ENCODE measurements around the gene GSG1L. TPM values are rescaled to one million over a fixed set of nuclear protein-coding genes. Genes with fewer than 3 reads are reported as not detected.

Gene GSG1L
- total and polyA plus RNA-seq, 2 of the 13 experiments (the other 11 are each of a cell fraction or from before 2014, with no cell fraction given): not detected

- POLR2A ChIA-PET: no interaction called here
- Histone ChIP-seq H3K9ac (ENCODE audit: insufficient read depth, low read depth, low read length) (no peak overlapping the region), H3K27ac (ENCODE audit: extremely low read length, insufficient read depth, low read length) (no peak overlapping the region), H3K4me3 (replicated peaks in 1 of 3; ENCODE audit: insufficient read depth in 1 of 3, low read depth in 2 of 3, low read length in 3 of 3) (no peak overlapping the region), H3K9me3 (ENCODE audit: low read length) (no peaks in the 10 kb centered on the region), H3K27me3 (ENCODE audit: control insufficient read depth in 1 of 2, insufficient read depth in 2 of 2, low read length in 2 of 2) (no peaks in the 10 kb centered on the region), H3K79me2 (ENCODE audit: insufficient read depth, low read length) (no peaks in the 10 kb centered on the region), H2AFZ (ENCODE audit: low read length) (no peak overlapping the region), H3K36me3 (replicated peaks in 1 of 2; ENCODE audit: control insufficient read depth in 1 of 2, insufficient read depth in 2 of 2, low read length in 2 of 2) (peaks cover 33 to 52% of the 10 kb centered on the region in 2 experiments), H3K4me2 (ENCODE audit: low read depth, low read length) (no peak overlapping the region), H3K4me1 (ENCODE audit: insufficient read depth, low read length) (no peaks in the 10 kb centered on the region), H4K20me1 (ENCODE audit: insufficient read depth, low read length) (no peaks in the 10 kb centered on the region)
- in situ Hi-C loops (cut with HindIII; ENCODE audit: extremely low pct_ligation_motif_present, low pct_unique_long_range_greater_than_20kb): no loop called here
- CTCF ChIA-PET (ENCODE audit: low intra/inter-chr PET ratio, low total read pairs): no interaction called here
- ATAC-seq (no peak), FAIRE-seq (no peak), DNase-seq (ENCODE audit: low spot score) (no peak)
- 98% methylated on average over 17 of the region's 17 CpGs for WGBS (ENCODE audit: low lambda C conversion rate)
- intact Hi-C loops (cut with micrococcal nuclease; ENCODE audit: unreplicated experiment): no loop called here
- BruUV-seq (replicated peaks): no TSS peak
- TF ChIP-seq ESRRA (CRISPR knock-in tag; IDR thresholded peaks at IDR 0.05; ENCODE audit: low read depth): no peak
- no peak for TF ChIP-seq ZNF619 (CRISPR knock-in tag; IDR thresholded peaks at IDR 0.05)
- TF ChIP-seq ZNF816 (CRISPR knock-in tag; IDR thresholded peaks at IDR 0.05; ENCODE audit: borderline replicate concordance): no peak
- TF ChIP-seq ZNF709 (CRISPR knock-in tag; IDR thresholded peaks at IDR 0.05): no peak
- TF ChIP-seq AHDC1 (CRISPR knock-in tag; IDR thresholded peaks at IDR 0.05; ENCODE audit: borderline replicate concordance): no peak
- no peak for TF ChIP-seq ZKSCAN8 (CRISPR knock-in tag; IDR thresholded peaks at IDR 0.05; ENCODE audit: borderline replicate concordance)
- TF ChIP-seq ZNF790 (CRISPR knock-in tag; IDR thresholded peaks at IDR 0.05; ENCODE audit: borderline replicate concordance): no peak
- TF ChIP-seq POLR2A (IDR thresholded peaks at IDR 0.05; ENCODE audit: insufficient read depth in 1 of 2, low read depth in 2 of 2, low read length in 2 of 2): no peak
- TF ChIP-seq EED (CRISPR knock-in tag; IDR thresholded peaks at IDR 0.05): no peak
- TF ChIP-seq ZNF431 (CRISPR knock-in tag; IDR thresholded peaks at IDR 0.05; ENCODE audit: borderline replicate concordance, low read depth): no peak
- no peak for TF ChIP-seq MLX (CRISPR knock-in tag; IDR thresholded peaks at IDR 0.05)
- TF ChIP-seq ZNF10 (CRISPR knock-in tag; IDR thresholded peaks at IDR 0.05; ENCODE audit: borderline replicate concordance, low read depth): no peak
Measured at GRCh38 chr16:28096983-28097899, 33.7 kb upstream of the GSG1L start.

All from HepG2 (cell line).